Endothelial cell of umbilical vein (primary cell): ENCODE results near the gene GNAI1. TPM values are rescaled to one million over a fixed set of nuclear protein-coding genes. Genes with fewer than 3 reads are reported as not detected.

Experiments used
- BruUV-seq: library from RNA; stranded (reverse); fragments of 400-500 nt; replicated peaks from 2 replicates; lab custom pipeline; 2021; lab: Mats Ljungman, UMichigan
- CTCF ChIA-PET: fragments of 300-600, 350-600 bp; sonication (Branson Sonifier 250); formaldehyde crosslinking; loops from one replicate; lab custom pipeline; 2021; ENCODE audit warnings: antibody characterized with exemption, inconsistent platforms; lab: Charles Lee
- POLR2A ChIA-PET: fragments of 300-600, 350-600 bp; sonication (Branson Sonifier 250); formaldehyde crosslinking; loops from one replicate; lab custom pipeline; 2021; ENCODE audit warnings: antibody characterized with exemption, inconsistent platforms; lab: Charles Lee
- DNase-seq: peaks from one replicate; pipeline ENCODE4 v3.0.0-alpha.2; 2011; ENCODE audit warnings: low read depth, low spot score
- FAIRE-seq: peaks from 2 replicates; lab custom pipeline; 2011; peaks lifted over from hg19 to GRCh38; lab: Jason Lieb, UNC
- H2AFZ ChIP-seq: 2 replicates; pipeline ENCODE4 v1.6.0; 2012; ENCODE audit warnings: low read depth, low read length, control low read depth, inconsistent platforms
- H3K27ac ChIP-seq: 2 replicates; pipeline ENCODE4 v1.5.1; 2011; ENCODE audit warnings: low read depth, mild to moderate bottlenecking, control low read depth, low read length, moderate library complexity; ENCODE audit not compliant: insufficient read depth
- H3K27me3 ChIP-seq, 2 experiments: 2 replicates each; pipeline versions ENCODE4 v1.6.0 to v1.6.1; 2011; ENCODE audit warnings: low read length in 2 of 2, mixed read lengths in 1 of 2; ENCODE audit not compliant: control insufficient read depth in 2 of 2, insufficient read depth in 2 of 2
- H3K36me3 ChIP-seq, 2 experiments: 2 replicates in 1 of 2; 3 replicates in 1 of 2; pipeline ENCODE4 v1.5.1; 2011; ENCODE audit warnings: low read length in 2 of 2, mild to moderate bottlenecking in 1 of 2, moderate library complexity in 1 of 2; ENCODE audit not compliant: control insufficient read depth in 2 of 2, insufficient read depth in 2 of 2; ENCODE audit errors: extremely low read depth in 1 of 2
- H3K4me1 ChIP-seq: 3 replicates; pipeline ENCODE4 v1.5.1; 2011; ENCODE audit warnings: mild to moderate bottlenecking, low read length; ENCODE audit not compliant: control insufficient read depth, insufficient read depth; ENCODE audit errors: extremely low read depth
- H3K4me2 ChIP-seq: 2 replicates; pipeline ENCODE4 v1.6.1; 2011; ENCODE audit warnings: low read length, control low read depth, mixed read lengths; ENCODE audit not compliant: insufficient read depth
- H3K4me3 ChIP-seq, 3 experiments: fragments of 200-600 bp in 1 of 3; sonication (generic), shearing (Covaris generic) in 1 of 3; replicated peaks in 1 of 3; 2 replicates each; pipeline ENCODE4 v1.5.1; 2011 to 2016; ENCODE audit warnings: control low read depth in 3 of 3, low read length in 3 of 3, mild to moderate bottlenecking in 2 of 3, inconsistent platforms in 1 of 3, low read depth in 1 of 3, moderate library complexity in 1 of 3; ENCODE audit not compliant: insufficient read depth in 1 of 3
- H3K79me2 ChIP-seq: 2 replicates; pipeline ENCODE4 v1.6.0; 2012; ENCODE audit warnings: low read length, inconsistent platforms; ENCODE audit not compliant: control insufficient read depth, insufficient read depth
- H3K9ac ChIP-seq: replicated peaks from 2 replicates; pipeline ENCODE3; 2011; ENCODE audit warnings: low read length, control low read depth; ENCODE audit not compliant: insufficient read depth; ENCODE audit errors: extremely low read depth
- H3K9me1 ChIP-seq: replicated peaks from 3 replicates; pipeline ENCODE4 v1.6.0; 2011; ENCODE audit warnings: mild to moderate bottlenecking, low read length; ENCODE audit not compliant: control insufficient read depth, insufficient read depth; ENCODE audit errors: extremely low read depth
- H3K9me3 ChIP-seq: replicated peaks from 2 replicates; pipeline ENCODE4 v1.5.1; 2012; ENCODE audit warnings: low read length, inconsistent platforms; ENCODE audit not compliant: control insufficient read depth, insufficient read depth
- H4K20me1 ChIP-seq: replicated peaks from 2 replicates; pipeline ENCODE3; 2011; ENCODE audit warnings: mild to moderate bottlenecking, low read length; ENCODE audit not compliant: control insufficient read depth, insufficient read depth; ENCODE audit errors: extremely low read depth
- CTCF ChIP-seq, 2 donors: IDR thresholded peaks; 1 replicate in 1 of 2; 2 replicates in 1 of 2; pipeline ENCODE4 v1.5.1; 2011; ENCODE audit warnings: low read length in 2 of 2, mild to moderate bottlenecking in 2 of 2, moderate library complexity in 2 of 2, control low read depth in 1 of 2, inconsistent platforms in 1 of 2, low read depth in 1 of 2; ENCODE audit not compliant: insufficient read depth in 1 of 2; ENCODE audit errors: extremely low read depth in 1 of 2
- EZH2 ChIP-seq: IDR thresholded peaks from 2 replicates; pipeline ENCODE4 v1.6.1; 2012; ENCODE audit warnings: borderline replicate concordance, low read depth, mild to moderate bottlenecking, moderate library complexity, low read length, inconsistent platforms; ENCODE audit not compliant: severe bottlenecking
- FOS ChIP-seq: IDR thresholded peaks from 2 replicates; pipeline ENCODE4 v1.6.1; 2011; ENCODE audit warnings: mild to moderate bottlenecking, low read length, moderate library complexity, borderline replicate concordance; ENCODE audit not compliant: insufficient read depth
- GATA2 ChIP-seq: IDR thresholded peaks from 2 replicates; pipeline ENCODE4 v1.7.0; 2011; ENCODE audit warnings: low read depth, mild to moderate bottlenecking, moderate library complexity, mixed read lengths, low read length; ENCODE audit not compliant: insufficient read length, insufficient read depth
- JUN ChIP-seq: IDR thresholded peaks from 2 replicates; pipeline ENCODE4 v1.6.1; 2011; ENCODE audit warnings: borderline replicate concordance, low read depth; ENCODE audit not compliant: insufficient read length, insufficient read depth
- MAX ChIP-seq: IDR thresholded peaks from 2 replicates; pipeline ENCODE4 v1.6.1; 2011; ENCODE audit not compliant: insufficient read depth, insufficient read length
- MYC ChIP-seq: IDR thresholded peaks from one replicate; pipeline ENCODE4 v1.6.1; 2011; ENCODE audit warnings: mild to moderate bottlenecking, low read depth, low read length
- POLR2A ChIP-seq: IDR thresholded peaks from 2 replicates; pipeline ENCODE4 v1.6.1; 2012; ENCODE audit warnings: low read depth, mild to moderate bottlenecking, control low read depth, low read length
- POLR2AphosphoS5 ChIP-seq: IDR thresholded peaks from 2 replicates; pipeline ENCODE4 v1.6.1; 2012; ENCODE audit warnings: low read depth, mild to moderate bottlenecking, control low read depth, low read length, moderate library complexity; ENCODE audit not compliant: insufficient read depth
- dilution Hi-C: fragments of 300-500 bp; cut with MboI; formaldehyde crosslinking; loops from one replicate; pipeline ENCODE4 v1.15.0; 2019; ENCODE audit warnings: low sequenced_read_pairs; ENCODE audit not compliant: extremely low pct_ligation_motif_present
- intact Hi-C: fragments of 100-400 bp; cut with micrococcal nuclease; formaldehyde crosslinking; loops from one replicate; pipeline ENCODE4 v1.10.0; 2022
- polyA plus RNA-seq, 4 experiments: library from polyadenylated mRNA; depleted of rRNA in 3 of 4; stranded (reverse) in 3 of 4; unstranded in 1 of 4; fragments of >200 nt; gene quantifications; 2 replicates each; pipeline versions ENCODE4 v1.2.1 to v1.2.3, GENCODE V29; 2011 to 2012; ENCODE audit warnings: missing spikeins in 1 of 4
- total RNA-seq: library from RNA; stranded (reverse); gene quantifications from 2 replicates; pipeline ENCODE4 v1.2.3, GENCODE V29; 2021

The GNAI1 gene
- total and polyA plus RNA-seq, 2 donors (not counting 3 experiments of a cell fraction or from before 2014, with no cell fraction given), result 7.5 to 15.0 TPM

- intact Hi-C loops, result no loop called here
- no peak for TF ChIP-seq POLR2A
- TF ChIP-seq JUN, result no peak
- TF ChIP-seq GATA2, result no peak
- no peak for TF ChIP-seq CTCF (IDR thresholded peaks at IDR 0.05; ENCODE audit: extremely low read depth in 1 of 2, insufficient read depth in 1 of 2, low read depth in 1 of 2, low read length in 2 of 2)
- TF ChIP-seq FOS, result no peak
- no peak for TF ChIP-seq MAX
- no peak for TF ChIP-seq EZH2
- no peak for TF ChIP-seq POLR2AphosphoS5
- no peak for TF ChIP-seq MYC
- H4K20me1 ChIP-seq, result no peaks in the 10 kb centered on the region
- dilution Hi-C loops, result no loop called here
- H3K4me3 ChIP-seq, result no peak overlapping the region
- DNase-seq (no peak), FAIRE-seq (no peak)
- no peaks in the 10 kb centered on the region for H3K79me2 ChIP-seq
- no peaks in the 10 kb centered on the region for H3K9me3 ChIP-seq
- no peak overlapping the region for H3K4me2 ChIP-seq
- H3K9ac ChIP-seq, result no peak overlapping the region
- no peak overlapping the region for H2AFZ ChIP-seq
- no peaks in the 10 kb centered on the region for H3K9me1 ChIP-seq
- no peaks in the 10 kb centered on the region for H3K36me3 ChIP-seq
- H3K27me3 ChIP-seq, result no peaks in the 10 kb centered on the region
- POLR2A ChIA-PET, result no interaction called here
- CTCF ChIA-PET, result no interaction called here
- H3K27ac ChIP-seq, result no peak overlapping the region
- H3K4me1 ChIP-seq, result peaks cover 3% of the 10 kb centered on the region
- no TSS peak for BruUV-seq
Measured at GRCh38 chr7:80273327-80273726, 138.7 kb downstream of the GNAI1 start.
